Activated CD4-positive, CD25-positive, alpha-beta regulatory T cell treated with anti-CD3 and anti-CD28 coated beads, Interleukin-2, amount 50 U/mL, for 24 hours (primary cell): ENCODE results near the gene NFXL1.
A peak's percentile ranks its signal among the peaks of the same experiment; 100 is the strongest.

ENCODE experiments used
- ATAC-seq, 2 donors: fragments of 150-1000 bp; cut with Tn5 transposase; one replicate each; pipeline ENCODE4 v1.10.0; 2021; ENCODE audit warnings: mild to moderate bottlenecking in 1 of 2, moderate library complexity in 1 of 2

NFXL1 gene

GRCh38 chr4:47882228-47882627, 32.2 kb downstream of the NFXL1 start:
- no peak for ATAC-seq

- ATAC-seq = no peak
These were observed 34.9 kb downstream of the NFXL1 start for GRCh38 chr4:47879458-47879857.

GRCh38 chr4:47876784-47877546, 37.4 kb downstream of the NFXL1 start:
- no peak for ATAC-seq

DNA sequence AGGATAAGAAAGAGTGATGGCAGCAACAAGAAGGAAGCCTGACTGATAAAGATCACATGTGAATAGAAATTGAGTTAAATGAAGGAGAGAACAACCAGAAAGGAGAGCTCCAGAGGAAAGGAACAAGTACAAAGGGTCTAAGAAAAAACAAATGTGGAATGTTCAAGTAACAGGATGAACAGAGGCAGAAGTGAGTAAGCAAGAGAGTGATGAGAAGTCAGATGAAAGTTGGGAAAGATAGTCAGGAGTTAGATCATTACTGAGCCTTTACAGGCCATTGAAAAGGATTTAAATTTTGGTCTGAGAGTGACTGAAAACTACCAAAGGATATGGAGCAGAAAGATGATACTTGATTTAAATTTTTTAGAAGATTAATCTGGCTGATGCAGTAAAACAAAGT, 38.1 kb downstream of the NFXL1 start:
- ATAC-seq = no peak

DNA sequence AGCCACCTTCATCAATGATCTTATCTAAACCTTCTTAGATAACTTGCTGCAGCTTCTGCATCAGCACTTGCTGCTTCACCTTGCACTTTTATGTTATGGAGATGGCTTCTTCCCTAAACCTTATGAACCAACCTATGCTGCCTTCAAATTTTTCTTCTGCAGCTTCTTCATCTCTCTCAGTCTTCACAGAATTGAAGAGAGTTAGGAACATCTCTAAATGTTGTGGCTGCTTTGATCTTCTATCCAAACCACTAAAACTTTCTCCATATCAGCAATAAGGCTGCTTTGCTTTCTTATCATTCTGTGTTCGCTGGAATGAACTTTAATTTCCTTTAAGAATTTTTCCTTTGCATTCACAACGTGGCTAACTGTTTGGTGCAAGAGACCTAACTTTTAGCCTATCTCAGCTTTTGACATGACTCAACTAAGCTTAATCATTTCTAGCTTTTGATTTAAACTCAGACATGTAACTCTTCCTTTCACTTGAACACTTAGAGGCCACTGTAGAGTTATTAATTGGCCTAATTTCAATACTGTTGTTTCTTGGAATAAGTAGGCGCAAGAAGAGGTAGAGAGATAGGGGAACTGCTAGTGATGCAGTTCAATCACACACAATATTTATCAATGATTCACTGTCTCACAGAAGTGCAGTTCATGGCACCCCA, 40.4 kb downstream of the NFXL1 start:
- peak; percentile 92 for ATAC-seq

- no peak for ATAC-seq
These were observed 50.9 kb downstream of the NFXL1 start for GRCh38 chr4:47863486-47863885.

GRCh38 chr4:47862297-47862696, 52.1 kb downstream of the NFXL1 start:
- no peak for ATAC-seq

DNA sequence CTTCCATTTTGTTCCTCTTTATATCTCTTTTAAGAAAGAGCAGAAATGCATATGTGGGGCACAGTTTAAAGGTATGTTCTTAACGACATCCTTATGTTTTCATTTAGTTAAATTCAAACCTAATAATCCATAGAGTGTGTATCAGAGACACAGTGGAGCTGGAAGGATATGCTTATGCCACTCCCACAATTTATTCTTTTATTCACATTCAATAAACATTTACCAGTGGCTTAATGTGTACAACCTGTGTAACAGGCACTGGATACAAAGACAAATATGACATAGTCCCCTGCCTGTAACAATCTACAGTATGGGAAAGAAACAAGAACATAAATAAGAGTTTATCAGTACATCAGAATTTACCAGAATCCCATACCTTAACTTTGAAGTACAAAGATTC, 54.1 kb downstream of the NFXL1 start:
- no peak for ATAC-seq

DNA sequence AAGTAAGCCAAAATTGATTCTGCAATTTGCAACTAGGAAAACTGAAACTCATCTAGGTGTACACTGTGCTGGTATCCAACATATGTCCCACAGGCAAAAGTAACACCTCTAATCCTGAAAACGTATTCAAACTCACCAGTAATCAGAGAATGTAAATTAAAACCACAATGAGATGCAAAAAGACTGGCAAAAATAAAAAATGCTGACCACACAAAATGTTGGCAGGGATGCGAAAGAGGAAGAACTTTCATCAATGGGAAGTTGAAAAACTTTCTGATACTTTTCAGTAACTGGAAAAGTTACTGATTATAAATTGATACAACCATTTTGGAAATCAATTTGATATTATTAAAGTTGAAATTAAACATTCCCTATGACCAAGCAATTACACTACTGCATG, 56.4 kb downstream of the NFXL1 start:
- no peak for ATAC-seq

DNA sequence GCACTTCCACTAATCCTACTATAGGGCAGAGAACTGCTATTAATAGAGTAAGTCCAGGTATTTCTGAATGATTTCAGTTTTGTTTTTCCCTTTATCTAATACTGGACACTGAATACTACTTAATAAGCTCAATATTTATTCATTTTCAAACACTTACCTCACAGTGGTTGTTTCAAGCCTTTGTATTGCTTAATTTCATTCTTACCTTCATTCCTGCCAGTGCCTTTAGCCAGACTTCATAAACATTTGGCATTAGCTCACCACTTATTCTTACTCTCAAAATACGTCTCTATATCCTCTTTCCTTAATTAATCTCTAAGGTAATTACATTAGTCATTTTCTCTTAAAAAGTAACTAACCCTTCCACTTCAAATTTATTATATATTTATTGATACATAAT, 57.7 kb downstream of the NFXL1 start:
- ATAC-seq = no peak

- no peak for ATAC-seq
These were observed 59.0 kb downstream of the NFXL1 start for GRCh38 chr4:47855350-47855749.

- ATAC-seq = no peak
These were observed 62.2 kb downstream of the NFXL1 start for GRCh38 chr4:47852136-47852535.

DNA sequence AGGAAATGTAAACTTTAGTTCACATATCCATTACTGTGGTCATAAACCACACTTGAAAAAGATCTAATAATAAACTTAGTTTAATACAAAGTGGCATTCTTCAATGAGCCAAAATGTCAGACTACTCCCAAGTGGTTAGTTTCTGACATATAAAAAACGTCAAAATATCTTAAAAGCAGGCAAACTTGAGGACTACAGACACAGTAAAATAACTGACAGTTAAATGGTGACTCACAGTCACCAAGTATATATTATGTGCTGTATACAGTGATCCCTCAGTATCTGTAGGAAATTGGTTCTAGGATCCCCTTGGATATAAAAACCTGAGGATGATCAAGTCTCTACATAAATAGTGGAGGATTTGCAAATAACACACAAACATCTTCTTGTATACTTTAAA, 64.9 kb downstream of the NFXL1 start:
- ATAC-seq = no peak

DNA sequence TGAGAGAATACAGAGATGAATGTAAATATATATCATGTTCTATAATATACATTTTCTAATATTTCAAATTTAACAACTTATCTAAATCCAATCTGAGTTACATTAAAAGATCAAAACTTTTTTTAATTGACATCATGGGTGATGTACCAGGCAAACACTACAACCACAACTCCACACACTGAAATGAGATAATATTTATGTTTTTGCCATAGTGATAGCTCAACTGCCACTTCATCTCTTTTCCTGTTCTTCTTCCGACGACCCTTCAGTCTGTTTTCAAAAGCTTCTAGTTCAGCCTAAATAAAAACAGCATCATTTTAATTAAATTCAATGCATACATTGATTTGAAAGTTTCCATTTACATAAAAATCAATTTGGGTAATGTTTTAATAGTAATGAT, 66.3 kb downstream of the NFXL1 start:
- ATAC-seq = no peak

DNA sequence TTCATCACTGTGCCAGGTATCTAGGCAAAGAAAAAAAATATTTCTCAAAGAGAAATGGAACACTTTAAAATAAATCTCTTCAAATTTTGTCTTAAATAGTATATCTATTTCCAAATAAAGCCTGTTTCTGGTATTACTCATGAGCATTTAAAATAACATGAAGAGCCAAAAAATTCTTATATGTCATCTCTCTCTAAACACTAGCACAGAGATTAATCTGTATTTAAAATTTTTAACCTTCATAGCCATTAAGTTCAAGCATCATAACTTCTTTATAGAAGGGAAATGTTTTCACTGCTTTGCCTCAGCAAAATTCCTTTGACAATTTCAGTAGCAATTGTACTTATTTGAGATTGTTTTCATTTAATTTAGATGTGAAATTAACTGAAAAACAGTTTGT, 71.4 kb downstream of the NFXL1 start:
- ATAC-seq = no peak

- no peak for ATAC-seq
These were observed 74.1 kb downstream of the NFXL1 start for GRCh38 chr4:47840291-47840690.

GRCh38 chr4:47839259-47839658, 75.1 kb downstream of the NFXL1 start:
- ATAC-seq = peak; percentile 85 to 88

GRCh38 chr4:47838445-47838844, 75.9 kb downstream of the NFXL1 start:
- no peak for ATAC-seq

- ATAC-seq = no peak
These were observed 76.5 kb downstream of the NFXL1 start, which contains the start of gene CORIN for GRCh38 chr4:47837908-47838294. TSS of gene CORIN (minus strand) at chr4:47838067. CDS start at chr4:47837949, 118 bp downstream.

DNA sequence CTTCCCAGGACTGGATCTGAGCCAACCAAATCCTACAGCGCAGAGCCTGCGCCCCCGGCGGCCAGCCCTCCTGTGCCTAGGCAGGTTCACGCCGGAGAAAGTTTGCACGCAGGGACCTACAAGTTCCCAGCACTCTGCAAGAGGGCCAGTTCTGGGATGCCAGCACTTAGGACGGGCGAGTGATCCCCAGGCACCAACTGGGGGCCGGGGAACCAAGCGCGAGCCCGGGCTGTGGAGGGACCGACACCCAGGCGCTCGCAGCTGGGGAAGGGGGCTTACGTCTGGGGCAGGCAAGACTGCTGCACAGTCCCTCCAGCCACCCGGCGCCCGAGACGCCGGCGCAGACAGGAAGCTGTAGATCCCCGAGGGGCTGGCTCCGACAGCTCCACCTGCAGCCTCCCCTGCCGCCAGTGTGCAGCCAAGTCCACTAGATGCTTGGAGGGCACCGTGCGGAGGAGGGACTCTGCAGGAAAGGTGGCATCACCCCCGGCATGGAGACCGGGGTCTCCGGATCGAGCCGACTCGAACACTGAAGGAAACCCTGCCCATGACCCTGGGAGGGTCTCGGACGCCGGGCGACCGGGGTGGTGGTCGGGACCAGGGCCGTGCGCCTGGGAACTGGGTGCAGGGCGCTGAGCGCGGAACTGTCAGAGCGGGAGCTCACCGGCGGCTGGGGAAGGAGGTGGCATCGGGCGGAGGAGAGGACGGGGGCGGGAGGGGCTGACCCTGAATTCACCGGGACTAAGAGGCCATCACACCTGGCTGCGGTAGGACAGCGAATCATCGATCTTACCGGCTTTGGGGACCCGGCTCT, 77.1 kb downstream of the NFXL1 start:
- ATAC-seq = peak; percentile 37 to 41

GRCh38 chr4:47836641-47837093, 77.7 kb downstream of the NFXL1 start:
- peak; percentile 51 to 54 for ATAC-seq

DNA sequence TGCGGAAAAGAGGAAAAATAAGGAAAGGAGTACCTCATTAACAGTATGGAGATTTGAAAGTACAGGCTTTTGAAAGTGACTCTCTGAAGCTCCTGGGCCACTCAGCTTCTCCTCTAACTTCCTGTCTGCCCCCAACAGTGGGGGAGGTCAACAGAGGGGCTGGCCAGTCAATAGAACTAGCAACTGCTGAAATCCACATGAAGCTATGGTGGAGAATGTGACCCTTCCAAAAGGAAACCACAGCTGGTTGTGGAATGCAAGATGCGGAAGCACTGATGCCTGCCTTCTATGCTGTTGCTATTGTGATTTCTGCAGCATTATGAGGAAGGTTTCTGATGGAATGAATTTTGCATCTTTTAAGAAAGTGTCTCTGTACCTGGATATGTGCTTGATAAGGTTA, 78.9 kb downstream of the NFXL1 start:
- ATAC-seq = no peak

DNA sequence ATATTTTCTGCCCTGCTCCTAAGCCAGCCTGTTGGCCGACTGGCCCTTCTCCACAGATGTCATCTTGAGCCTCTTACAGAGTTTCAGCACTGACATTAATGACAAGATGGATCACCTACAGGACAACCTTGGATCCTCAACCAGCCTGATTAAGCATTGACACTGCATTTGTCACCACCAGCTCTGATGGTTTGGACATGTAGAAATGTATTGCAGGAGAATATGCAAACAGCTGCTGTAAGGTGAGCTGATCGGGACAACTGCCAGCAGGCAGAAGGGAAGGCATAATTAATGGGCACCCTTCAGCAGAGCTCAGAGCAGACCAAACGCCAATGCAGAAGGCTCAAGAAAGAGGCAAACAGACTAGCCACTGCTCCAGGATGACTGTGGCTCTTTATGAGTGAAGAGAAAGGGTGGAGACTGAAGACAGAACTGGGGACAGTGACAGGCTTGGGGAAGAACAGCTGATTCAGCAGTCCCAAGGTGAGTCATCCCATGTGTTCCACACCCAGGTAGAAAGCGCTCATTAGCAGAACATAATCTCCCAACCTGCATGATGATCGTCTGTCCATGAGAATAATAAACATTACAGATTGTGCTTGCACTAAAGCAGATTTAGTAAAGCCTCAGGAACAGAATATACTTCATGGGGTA, 83.2 kb downstream of the NFXL1 start:
- no peak for ATAC-seq
